HL-60 (cell line): ENCODE measurements around the gene BCL2.

ENCODE experiments used
- GABPA ChIP-seq: IDR thresholded peaks from 2 replicates; pipeline ENCODE4 v1.6.1; 2012; ENCODE audit warnings: low read depth
- POLR2AphosphoS5 ChIP-seq: IDR thresholded peaks from 2 replicates; pipeline ENCODE4 v1.6.1; 2012; ENCODE audit warnings: low read depth
- TF ChIP-seq, protein P1 (sequence below): IDR thresholded peaks from one replicate; pipeline ENCODE4 v1.5.1; 2011; ENCODE audit warnings: low read length, control low read depth, inconsistent platforms; ENCODE audit not compliant: insufficient read depth
- TF ChIP-seq, protein P2 (sequence below): IDR thresholded peaks from 2 replicates; pipeline ENCODE4 v1.6.1; 2012; ENCODE audit warnings: low read depth; ENCODE audit not compliant: insufficient replicate concordance

DNA sequence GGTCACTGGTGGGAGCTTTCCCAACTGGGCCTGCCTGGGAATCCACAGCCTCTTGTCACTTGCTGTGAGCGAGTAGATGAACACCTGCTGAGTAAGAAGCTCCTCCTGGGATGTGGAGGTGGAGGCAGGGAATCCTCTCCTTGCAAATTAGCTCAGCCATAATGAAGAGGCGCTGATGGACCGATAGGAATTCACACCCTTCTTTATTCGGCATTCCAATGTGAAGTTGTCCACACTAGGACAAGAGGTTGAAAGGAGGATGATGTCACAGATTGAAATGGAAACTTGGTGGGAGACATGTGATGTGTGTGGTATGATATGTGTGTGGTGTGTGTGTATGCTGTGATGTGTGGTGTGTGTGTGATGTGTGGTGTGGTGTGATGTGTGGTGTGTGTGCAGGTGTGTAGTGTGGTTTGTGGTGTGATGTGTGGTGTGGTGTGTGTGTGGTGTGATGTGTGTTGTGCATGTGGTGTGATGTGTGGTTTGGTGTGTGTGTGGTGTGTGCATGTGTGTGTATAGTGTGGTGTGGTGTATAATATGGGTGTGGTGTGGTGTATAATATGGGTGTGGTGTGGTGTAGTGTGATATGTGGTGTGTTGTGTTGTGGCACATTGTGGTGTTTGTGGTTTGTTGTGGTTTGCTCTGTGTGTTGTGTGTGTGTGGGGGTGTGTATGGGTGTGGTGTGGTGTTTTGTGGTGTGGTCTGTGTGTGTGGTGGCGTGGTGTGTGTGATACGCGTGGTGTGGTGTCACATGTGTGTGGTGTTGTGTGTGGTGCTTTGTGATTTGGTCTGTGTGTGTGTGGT, 216.4 kb downstream of the BCL2 start:
- TF ChIP-seq POLR2AphosphoS5 (no peak), GABPA (no peak)
- TF ChIP-seq, protein P1, sequence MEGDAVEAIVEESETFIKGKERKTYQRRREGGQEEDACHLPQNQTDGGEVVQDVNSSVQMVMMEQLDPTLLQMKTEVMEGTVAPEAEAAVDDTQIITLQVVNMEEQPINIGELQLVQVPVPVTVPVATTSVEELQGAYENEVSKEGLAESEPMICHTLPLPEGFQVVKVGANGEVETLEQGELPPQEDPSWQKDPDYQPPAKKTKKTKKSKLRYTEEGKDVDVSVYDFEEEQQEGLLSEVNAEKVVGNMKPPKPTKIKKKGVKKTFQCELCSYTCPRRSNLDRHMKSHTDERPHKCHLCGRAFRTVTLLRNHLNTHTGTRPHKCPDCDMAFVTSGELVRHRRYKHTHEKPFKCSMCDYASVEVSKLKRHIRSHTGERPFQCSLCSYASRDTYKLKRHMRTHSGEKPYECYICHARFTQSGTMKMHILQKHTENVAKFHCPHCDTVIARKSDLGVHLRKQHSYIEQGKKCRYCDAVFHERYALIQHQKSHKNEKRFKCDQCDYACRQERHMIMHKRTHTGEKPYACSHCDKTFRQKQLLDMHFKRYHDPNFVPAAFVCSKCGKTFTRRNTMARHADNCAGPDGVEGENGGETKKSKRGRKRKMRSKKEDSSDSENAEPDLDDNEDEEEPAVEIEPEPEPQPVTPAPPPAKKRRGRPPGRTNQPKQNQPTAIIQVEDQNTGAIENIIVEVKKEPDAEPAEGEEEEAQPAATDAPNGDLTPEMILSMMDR: no peak
- TF ChIP-seq, protein P2, sequence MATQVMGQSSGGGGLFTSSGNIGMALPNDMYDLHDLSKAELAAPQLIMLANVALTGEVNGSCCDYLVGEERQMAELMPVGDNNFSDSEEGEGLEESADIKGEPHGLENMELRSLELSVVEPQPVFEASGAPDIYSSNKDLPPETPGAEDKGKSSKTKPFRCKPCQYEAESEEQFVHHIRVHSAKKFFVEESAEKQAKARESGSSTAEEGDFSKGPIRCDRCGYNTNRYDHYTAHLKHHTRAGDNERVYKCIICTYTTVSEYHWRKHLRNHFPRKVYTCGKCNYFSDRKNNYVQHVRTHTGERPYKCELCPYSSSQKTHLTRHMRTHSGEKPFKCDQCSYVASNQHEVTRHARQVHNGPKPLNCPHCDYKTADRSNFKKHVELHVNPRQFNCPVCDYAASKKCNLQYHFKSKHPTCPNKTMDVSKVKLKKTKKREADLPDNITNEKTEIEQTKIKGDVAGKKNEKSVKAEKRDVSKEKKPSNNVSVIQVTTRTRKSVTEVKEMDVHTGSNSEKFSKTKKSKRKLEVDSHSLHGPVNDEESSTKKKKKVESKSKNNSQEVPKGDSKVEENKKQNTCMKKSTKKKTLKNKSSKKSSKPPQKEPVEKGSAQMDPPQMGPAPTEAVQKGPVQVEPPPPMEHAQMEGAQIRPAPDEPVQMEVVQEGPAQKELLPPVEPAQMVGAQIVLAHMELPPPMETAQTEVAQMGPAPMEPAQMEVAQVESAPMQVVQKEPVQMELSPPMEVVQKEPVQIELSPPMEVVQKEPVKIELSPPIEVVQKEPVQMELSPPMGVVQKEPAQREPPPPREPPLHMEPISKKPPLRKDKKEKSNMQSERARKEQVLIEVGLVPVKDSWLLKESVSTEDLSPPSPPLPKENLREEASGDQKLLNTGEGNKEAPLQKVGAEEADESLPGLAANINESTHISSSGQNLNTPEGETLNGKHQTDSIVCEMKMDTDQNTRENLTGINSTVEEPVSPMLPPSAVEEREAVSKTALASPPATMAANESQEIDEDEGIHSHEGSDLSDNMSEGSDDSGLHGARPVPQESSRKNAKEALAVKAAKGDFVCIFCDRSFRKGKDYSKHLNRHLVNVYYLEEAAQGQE: no peak
